SU-DHL-6 (cell line): ENCODE measurements around the gene CDHR2.

Experiments used
- EZH2phosphoT487 ChIP-seq: fragments of 200-600 bp; sonication (generic), shearing (Covaris generic); conservative IDR thresholded peaks from 2 replicates; pipeline ENCODE4 v1.6.1; 2018; ENCODE audit warnings: mild to moderate bottlenecking, antibody characterized with exemption, low read length, moderate library complexity, mixed read lengths
- TF ChIP-seq, protein P1 (sequence below): fragments of 200-600 bp; sonication (generic); IDR thresholded peaks from one replicate; pipeline ENCODE4 v1.5.1; 2017; ENCODE audit warnings: antibody characterized with exemption, mild to moderate bottlenecking, low read length, moderate library complexity; ENCODE audit not compliant: insufficient read depth, poor library complexity, severe bottlenecking

DNA sequence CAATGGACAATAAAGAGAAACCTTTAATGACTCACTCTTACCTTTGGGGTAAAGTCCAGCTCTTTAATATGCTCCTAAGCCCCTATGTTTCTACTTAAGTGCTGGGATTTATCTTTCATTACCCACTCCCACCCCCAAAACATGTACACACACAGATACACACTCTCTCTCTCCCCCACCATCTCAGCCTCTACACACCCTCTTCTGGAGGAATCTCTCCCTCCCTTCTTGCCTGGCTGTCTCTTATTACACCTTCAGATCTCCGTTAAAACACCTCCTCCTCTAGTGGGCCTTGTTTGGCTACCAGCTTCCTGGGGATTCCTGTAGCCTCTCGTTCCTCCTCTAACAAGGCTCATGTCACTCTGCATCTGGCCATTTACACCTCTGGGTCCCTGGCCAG is 53.9 kb downstream of the CDHR2 start:
- TF ChIP-seq, protein P1, sequence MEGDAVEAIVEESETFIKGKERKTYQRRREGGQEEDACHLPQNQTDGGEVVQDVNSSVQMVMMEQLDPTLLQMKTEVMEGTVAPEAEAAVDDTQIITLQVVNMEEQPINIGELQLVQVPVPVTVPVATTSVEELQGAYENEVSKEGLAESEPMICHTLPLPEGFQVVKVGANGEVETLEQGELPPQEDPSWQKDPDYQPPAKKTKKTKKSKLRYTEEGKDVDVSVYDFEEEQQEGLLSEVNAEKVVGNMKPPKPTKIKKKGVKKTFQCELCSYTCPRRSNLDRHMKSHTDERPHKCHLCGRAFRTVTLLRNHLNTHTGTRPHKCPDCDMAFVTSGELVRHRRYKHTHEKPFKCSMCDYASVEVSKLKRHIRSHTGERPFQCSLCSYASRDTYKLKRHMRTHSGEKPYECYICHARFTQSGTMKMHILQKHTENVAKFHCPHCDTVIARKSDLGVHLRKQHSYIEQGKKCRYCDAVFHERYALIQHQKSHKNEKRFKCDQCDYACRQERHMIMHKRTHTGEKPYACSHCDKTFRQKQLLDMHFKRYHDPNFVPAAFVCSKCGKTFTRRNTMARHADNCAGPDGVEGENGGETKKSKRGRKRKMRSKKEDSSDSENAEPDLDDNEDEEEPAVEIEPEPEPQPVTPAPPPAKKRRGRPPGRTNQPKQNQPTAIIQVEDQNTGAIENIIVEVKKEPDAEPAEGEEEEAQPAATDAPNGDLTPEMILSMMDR: no peak
- TF ChIP-seq EZH2phosphoT487: no peak
